K562 (cell line): ENCODE data around the gene GAS2L1.

ENCODE experiments used
- CTCF ChIP-seq, 3 experiments: IDR thresholded peaks in 2 of 3; conservative IDR thresholded peaks in 1 of 3; 2 replicates each; pipeline ENCODE4 v1.5.1; 2011 to 2012; ENCODE audit warnings: low read length in 3 of 3, mild to moderate bottlenecking in 3 of 3, control low read depth in 2 of 3, improper control_type of control experiment in 1 of 3, inconsistent platforms in 1 of 3, low read depth in 1 of 3, mixed read lengths in 1 of 3, moderate library complexity in 1 of 3; ENCODE audit not compliant: insufficient read depth in 2 of 3
- MAX ChIP-seq: sonication (generic); formaldehyde crosslinking; IDR thresholded peaks from 2 replicates; pipeline ENCODE4 v1.9.0; 2022; ENCODE audit warnings: mild to moderate bottlenecking, missing genetic modification reagents
- POLR2AphosphoS5 ChIP-seq: IDR thresholded peaks from 2 replicates; pipeline ENCODE4 v1.6.1; 2011; ENCODE audit warnings: mild to moderate bottlenecking, low read depth, low read length, moderate library complexity; ENCODE audit not compliant: control insufficient read depth, insufficient read depth
- TOE1 ChIP-seq, 2 experiments: fragments of 450-650 bp in 1 of 2; sonication (generic) in 1 of 2; formaldehyde crosslinking in 1 of 2; IDR thresholded peaks; 2 replicates each; pipeline versions ENCODE4 v1.7.1 to v1.8.0; 2016 to 2022; ENCODE audit warnings: borderline replicate concordance in 2 of 2, mild to moderate bottlenecking in 2 of 2, antibody characterized with exemption in 1 of 2, inconsistent platforms in 1 of 2, low read depth in 1 of 2, missing genetic modification reagents in 1 of 2, moderate library complexity in 1 of 2
- ZNF324 ChIP-seq: fragments of 250-450 bp; sonication (Bioruptor Pico); IDR thresholded peaks from 2 replicates; pipeline ENCODE4 v1.4.0; 2020; ENCODE audit warnings: mild to moderate bottlenecking
- ZNF639 ChIP-seq, 2 experiments: fragments of 200-800 bp in 1 of 2; sonication (Bioruptor generic) in 1 of 2; sonication (generic) in 1 of 2; formaldehyde crosslinking in 1 of 2; IDR thresholded peaks in 1 of 2; conservative IDR thresholded peaks in 1 of 2; 2 replicates each; pipeline versions ENCODE4 v1.5.0 to v1.6.1; 2016 to 2020; ENCODE audit warnings: missing compliant biosample characterization in 1 of 2, missing genetic modification characterization in 1 of 2, missing genetic modification reagents in 1 of 2
- TF ChIP-seq, protein P1 (sequence below), 2 experiments: fragments of 450-650 bp; formaldehyde crosslinking in 1 of 2; IDR thresholded peaks; 2 replicates each; pipeline versions ENCODE4 v1.4.0 to v1.6.1; 2014 to 2020; ENCODE audit warnings: mild to moderate bottlenecking in 2 of 2, borderline replicate concordance in 1 of 2, low read depth in 1 of 2

DNA sequence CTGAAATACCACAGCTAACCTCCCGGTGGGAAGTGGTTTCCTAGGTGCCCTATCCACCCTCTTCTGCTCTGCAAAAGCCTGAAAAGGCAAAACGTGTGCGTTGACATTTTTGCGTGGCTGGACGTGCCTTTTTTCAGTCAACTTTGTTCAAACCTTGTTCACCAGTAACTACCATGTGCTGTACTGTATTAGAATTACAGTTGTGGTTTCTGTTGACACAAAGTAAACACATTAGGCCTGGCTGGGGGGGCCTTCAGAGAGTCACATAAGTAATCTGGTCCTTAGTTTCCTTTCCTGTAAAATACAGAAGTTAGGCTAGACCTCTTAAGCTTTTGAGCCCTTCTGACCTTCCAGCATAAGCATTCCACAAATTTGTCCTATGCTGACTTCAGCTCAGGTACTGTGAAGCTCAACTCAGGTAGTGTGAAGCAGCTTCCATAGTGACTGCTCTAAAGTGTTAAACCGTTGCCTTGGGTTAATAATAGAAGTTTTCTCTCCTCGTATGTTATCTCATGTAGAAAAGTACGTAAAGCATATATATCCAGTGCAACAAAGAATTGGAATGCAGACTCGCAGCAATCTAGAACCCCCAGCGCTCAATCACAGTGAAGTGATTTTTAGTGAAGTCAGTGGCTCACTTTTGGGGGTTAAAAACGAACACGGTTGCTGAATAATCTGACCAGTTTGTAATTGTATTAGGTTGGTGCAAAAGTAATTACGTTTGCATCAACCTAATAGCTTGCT lies 36.5 kb upstream of the GAS2L1 start:
- TF ChIP-seq MAX (CRISPR knock-in tag) (no peak), TOE1 (IDR thresholded peaks at IDR 0.05; ENCODE audit: borderline replicate concordance) (no peak), TOE1 (CRISPR knock-in tag; IDR thresholded peaks at IDR 0.05; ENCODE audit: borderline replicate concordance, low read depth) (no peak), ZNF639 (CRISPR knock-in tag; conservative IDR thresholded peaks at IDR 0.05 in 1 of 2, IDR thresholded peaks at IDR 0.05 in 1 of 2) (no peak), CTCF (IDR thresholded peaks at IDR 0.05 in 2 of 3, conservative IDR thresholded peaks at IDR 0.05 in 1 of 3; ENCODE audit: insufficient read depth in 2 of 3, low read depth in 1 of 3, low read length in 3 of 3) (no peak), ZNF324 (CRISPR knock-in tag) (no peak), POLR2AphosphoS5 (no peak)
- TF ChIP-seq, protein P1, sequence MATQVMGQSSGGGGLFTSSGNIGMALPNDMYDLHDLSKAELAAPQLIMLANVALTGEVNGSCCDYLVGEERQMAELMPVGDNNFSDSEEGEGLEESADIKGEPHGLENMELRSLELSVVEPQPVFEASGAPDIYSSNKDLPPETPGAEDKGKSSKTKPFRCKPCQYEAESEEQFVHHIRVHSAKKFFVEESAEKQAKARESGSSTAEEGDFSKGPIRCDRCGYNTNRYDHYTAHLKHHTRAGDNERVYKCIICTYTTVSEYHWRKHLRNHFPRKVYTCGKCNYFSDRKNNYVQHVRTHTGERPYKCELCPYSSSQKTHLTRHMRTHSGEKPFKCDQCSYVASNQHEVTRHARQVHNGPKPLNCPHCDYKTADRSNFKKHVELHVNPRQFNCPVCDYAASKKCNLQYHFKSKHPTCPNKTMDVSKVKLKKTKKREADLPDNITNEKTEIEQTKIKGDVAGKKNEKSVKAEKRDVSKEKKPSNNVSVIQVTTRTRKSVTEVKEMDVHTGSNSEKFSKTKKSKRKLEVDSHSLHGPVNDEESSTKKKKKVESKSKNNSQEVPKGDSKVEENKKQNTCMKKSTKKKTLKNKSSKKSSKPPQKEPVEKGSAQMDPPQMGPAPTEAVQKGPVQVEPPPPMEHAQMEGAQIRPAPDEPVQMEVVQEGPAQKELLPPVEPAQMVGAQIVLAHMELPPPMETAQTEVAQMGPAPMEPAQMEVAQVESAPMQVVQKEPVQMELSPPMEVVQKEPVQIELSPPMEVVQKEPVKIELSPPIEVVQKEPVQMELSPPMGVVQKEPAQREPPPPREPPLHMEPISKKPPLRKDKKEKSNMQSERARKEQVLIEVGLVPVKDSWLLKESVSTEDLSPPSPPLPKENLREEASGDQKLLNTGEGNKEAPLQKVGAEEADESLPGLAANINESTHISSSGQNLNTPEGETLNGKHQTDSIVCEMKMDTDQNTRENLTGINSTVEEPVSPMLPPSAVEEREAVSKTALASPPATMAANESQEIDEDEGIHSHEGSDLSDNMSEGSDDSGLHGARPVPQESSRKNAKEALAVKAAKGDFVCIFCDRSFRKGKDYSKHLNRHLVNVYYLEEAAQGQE (IDR thresholded peaks at IDR 0.05; ENCODE audit: borderline replicate concordance), result no peak
- TF ChIP-seq, protein P1 (CRISPR knock-in tag; IDR thresholded peaks at IDR 0.05; ENCODE audit: low read depth), result no peak
